HFFc6 (cell line): ENCODE results near the gene SYNGR3. TPM values are rescaled to one million over a fixed set of nuclear protein-coding genes. Genes with fewer than 3 reads are reported as not detected.
A peak's percentile ranks its signal among the peaks of the same experiment; 100 is the strongest.

Experiments used
- DNase-seq: peaks from one replicate; pipeline ENCODE4 v3.0.0-alpha.2; 2018
- H3K27ac Mint-ChIP-seq: 2 replicates; pipeline ENCODE4 v1.8.0; 2020; ENCODE audit warnings: mild to moderate bottlenecking, mixed read lengths
- H3K27me3 Mint-ChIP-seq: 2 replicates; pipeline ENCODE4 v1.8.0; 2021; ENCODE audit warnings: mild to moderate bottlenecking, moderate library complexity, mixed read lengths; ENCODE audit not compliant: insufficient read depth
- H3K36me3 Mint-ChIP-seq: 2 replicates; pipeline ENCODE4 v1.8.0; 2021; ENCODE audit warnings: low read depth, mixed read lengths
- H3K4me1 Mint-ChIP-seq: 2 replicates; pipeline ENCODE4 v1.8.0; 2020; ENCODE audit warnings: low read depth, mixed read lengths
- H3K4me3 Mint-ChIP-seq: 2 replicates; pipeline ENCODE4 v1.8.0; 2020; ENCODE audit warnings: mild to moderate bottlenecking, moderate library complexity, mixed read lengths
- H3K9me3 Mint-ChIP-seq: 2 replicates; pipeline ENCODE4 v1.8.0; 2020; ENCODE audit warnings: mild to moderate bottlenecking, mixed read lengths
- CTCF ChIP-seq: fragments of 200-600 bp; sonication (generic); IDR thresholded peaks from 2 replicates; pipeline ENCODE4 v1.5.0; 2021; ENCODE audit warnings: antibody characterized with exemption, mild to moderate bottlenecking
- total RNA-seq, 6 experiments: library from RNA; stranded (reverse); fragmentation: NEBNext Ultra II Directional; extraction: Animal tissue kit (Norgen Biotek cat#: 25700); gene quantifications; 2 replicates in 1 of 6; 3 replicates in 5 of 6; pipeline ENCODE4 v1.2.3, GENCODE V29; 2021

Gene SYNGR3
- total RNA-seq, 6 experiments from 2014 or later, result 0.96 to 1.4 (median 1.2) TPM

DNA sequence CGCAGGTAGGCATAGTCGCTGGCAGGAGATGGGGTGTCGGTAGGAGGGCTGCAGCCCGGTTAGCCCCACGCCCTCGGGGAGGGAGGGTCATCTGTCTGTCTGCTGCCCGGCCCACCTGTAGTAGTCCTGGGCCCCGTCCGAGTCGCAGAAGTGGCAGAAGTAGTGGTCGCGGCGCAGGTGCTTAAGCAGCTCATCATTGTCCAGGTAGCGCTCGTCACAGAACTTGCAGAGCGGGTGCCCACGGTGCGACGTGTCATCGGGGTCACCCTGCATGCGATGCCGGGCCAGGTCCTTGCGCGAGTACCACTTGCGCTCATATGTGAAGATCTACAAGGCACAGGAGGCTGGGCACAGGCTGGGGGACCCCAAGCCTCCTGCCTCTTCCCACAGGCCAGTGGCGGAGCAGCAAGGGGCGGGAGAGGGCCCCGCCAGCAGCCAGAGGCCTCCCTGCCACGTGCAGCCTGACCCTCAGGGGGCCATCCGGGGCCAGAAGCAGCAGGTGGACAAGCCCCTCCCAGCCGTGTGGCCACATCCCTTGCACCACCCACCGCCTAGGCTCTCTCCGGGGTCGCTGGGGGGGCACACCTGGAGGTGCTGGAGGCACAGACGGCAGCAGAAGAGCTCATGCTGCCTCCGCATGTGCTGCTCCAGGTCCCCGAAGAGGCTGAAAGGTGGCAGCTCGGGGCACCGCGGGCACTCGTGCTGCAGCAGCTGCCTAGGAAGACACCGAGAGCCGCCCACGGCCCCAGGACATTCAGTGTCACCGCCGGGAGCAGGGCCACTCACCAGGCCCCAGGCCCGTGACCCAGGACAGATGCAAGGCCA lies 12.8 kb downstream of the SYNGR3 start:
- DNase-seq, result no peak
- Mint-ChIP-seq H3K4me1 (peaks cover 13% of the 10 kb centered on the region), H3K4me3 (no peak overlapping the region), H3K9me3 (no peaks in the 10 kb centered on the region), H3K36me3 (peaks cover 5% of the 10 kb centered on the region; the same call in 1 of the 2 replicates), H3K27me3 (no peaks in the 10 kb centered on the region), H3K27ac (no peak overlapping the region)
- TF ChIP-seq CTCF, result no peak

DNA sequence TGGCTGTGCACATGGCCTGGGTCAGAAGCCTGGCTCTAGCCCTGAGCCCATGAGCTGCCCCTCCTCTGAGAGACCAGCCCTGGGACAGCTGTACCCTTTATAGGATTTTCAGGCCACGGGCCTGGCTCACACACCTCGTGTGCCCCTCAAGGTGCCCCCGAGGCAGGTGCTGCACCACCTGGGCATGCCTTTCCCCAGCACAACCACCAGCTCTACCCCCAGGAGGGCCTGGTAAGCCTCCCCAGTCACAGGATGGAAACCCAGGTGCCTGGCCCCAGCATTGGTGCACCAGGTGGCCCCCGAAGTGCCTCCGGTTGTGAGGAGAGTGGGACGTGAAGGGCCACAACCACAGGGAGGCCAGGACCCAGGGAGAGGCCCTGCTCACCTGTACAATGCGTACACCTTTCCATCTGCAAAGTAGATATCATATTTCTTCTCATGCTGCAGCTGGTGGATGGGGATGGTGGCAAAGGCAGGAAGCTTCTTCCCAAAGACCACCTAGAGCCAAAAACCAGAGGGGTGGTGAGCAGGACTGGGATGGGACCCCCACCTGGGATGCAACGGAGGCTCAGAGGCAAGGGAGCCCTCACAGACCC lies 13.6 kb downstream of the SYNGR3 start:
- no peak for TF ChIP-seq CTCF
- no peak overlapping the region for H3K4me3 Mint-ChIP-seq
- no peaks in the 10 kb centered on the region for H3K27me3 Mint-ChIP-seq
- H3K4me1 Mint-ChIP-seq, result peaks cover 15% of the 10 kb centered on the region
- peaks cover 2% of the 10 kb centered on the region; the same call in 1 of the 2 replicates for H3K36me3 Mint-ChIP-seq
- no peak for DNase-seq
- H3K9me3 Mint-ChIP-seq, result no peaks in the 10 kb centered on the region
- H3K27ac Mint-ChIP-seq, result no peak overlapping the region

DNA sequence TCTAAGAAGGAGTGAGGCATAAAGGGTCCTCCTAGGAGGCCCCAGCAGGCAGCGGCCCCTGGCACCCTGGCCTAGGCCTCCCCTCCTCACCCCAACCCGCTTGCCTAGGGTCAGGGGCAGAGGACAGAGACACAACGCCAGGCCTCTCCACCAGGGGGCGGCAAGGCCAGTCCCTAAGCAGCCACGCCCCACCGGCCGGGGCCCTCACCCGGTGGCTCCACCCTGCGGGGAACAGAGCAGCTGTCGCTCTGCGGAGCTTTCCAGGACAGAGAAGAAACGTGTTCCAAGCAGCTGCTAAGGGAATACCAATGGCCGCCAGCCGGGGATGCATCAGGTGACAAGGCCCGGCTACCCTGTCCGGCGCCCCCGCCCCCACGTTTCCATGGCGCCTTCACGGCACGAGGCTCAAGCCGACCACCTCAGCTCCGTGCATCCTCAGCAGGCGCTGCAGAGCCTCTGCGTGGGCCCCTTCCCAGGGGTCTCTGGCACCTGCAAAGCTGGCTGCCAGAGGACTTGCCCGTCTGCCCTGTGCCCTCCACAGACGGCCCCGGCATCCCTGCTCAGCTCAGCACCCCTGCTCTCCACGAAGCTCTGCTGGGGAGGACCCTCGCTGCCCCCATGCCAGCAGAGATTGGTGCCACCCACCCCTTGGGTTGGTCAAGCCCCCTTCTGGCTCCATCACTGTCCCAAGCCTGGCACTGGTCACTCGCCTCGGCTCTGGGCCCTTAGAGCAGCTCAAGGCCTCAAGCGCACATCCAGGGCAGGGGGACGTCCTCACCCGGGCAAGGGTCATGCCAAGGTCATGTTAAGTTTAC lies 14.3 kb downstream of the SYNGR3 start:
- peak; percentile 82 for DNase-seq
- Mint-ChIP-seq H3K36me3 (peaks cover 5% of the 10 kb centered on the region; the same call in 1 of the 2 replicates), H3K27ac (no peak overlapping the region), H3K9me3 (no peaks in the 10 kb centered on the region), H3K27me3 (peaks cover 2% of the 10 kb centered on the region; the same call in 1 of the 2 replicates), H3K4me3 (no peak overlapping the region), H3K4me1 (peaks cover 19% of the 10 kb centered on the region)
- peak; percentile 98 for TF ChIP-seq CTCF

DNA sequence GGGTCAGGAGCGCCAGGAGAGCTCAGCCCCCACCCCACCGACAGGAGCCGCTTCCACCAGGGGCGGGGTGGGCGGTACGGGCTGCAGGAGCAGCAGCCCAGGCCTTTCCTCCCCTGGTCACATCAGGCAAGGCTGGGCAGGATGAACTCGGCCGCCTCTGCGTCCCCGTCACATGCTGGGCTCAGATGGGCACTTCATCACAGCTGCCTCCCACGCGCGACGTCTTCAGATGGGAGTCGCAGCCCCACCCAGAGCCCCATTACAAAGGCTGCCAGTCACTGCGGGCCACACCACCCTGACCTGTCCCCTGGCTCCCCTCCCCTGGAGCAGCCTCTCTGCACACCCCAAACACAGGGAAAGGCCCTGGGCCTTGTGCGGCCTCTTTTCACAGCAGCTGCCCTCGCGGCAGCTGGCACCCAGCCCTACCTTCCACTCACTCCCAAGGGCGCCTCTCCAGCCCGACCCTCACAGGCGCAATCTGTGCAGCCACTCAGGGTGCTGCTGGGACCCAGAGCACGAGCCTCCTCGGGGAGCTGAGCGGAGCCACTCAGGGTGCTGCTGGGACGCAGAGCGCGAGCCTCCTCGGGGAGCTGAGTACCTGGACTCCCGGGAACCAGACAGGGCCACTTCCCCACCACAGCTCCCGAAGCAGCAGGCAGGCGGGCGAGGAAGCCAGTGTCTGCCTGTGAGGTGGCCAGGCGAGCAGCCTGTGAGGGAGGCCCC lies 15.2 kb downstream of the SYNGR3 start:
- no peaks in the 10 kb centered on the region for H3K9me3 Mint-ChIP-seq
- no peak for TF ChIP-seq CTCF
- H3K4me3 Mint-ChIP-seq, result no peak overlapping the region
- H3K27ac Mint-ChIP-seq, result no peak overlapping the region
- H3K4me1 Mint-ChIP-seq, result peaks cover 20% of the 10 kb centered on the region
- peaks cover 2% of the 10 kb centered on the region; the same call in 1 of the 2 replicates for H3K27me3 Mint-ChIP-seq
- H3K36me3 Mint-ChIP-seq, result peaks cover 5% of the 10 kb centered on the region; the same call in 1 of the 2 replicates
- no peak for DNase-seq

DNA sequence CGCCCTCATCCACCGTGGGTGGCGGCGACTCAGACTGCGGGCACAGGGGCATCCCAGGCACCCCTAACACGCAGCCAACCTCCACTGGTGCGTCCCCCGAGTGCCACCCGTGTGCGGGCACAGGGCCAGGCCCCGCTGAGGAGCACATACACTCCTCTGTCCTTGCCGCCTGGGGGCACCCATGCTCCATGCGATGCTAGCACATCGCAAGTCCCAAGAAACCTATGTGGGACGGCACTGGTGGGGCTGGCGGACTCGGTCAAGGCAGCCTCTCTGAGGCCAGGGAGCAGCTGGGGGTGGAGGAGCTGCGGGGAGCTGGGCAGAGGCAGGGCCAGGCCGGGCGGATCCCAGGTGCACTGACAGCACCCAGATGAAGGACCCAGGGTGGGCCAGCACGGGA lies 15.9 kb downstream of the SYNGR3 start:
- no peak for TF ChIP-seq CTCF
- Mint-ChIP-seq H3K4me3 (no peak overlapping the region), H3K4me1 (peaks cover 26% of the 10 kb centered on the region), H3K9me3 (no peaks in the 10 kb centered on the region), H3K27ac (no peak overlapping the region), H3K36me3 (peaks cover 5% of the 10 kb centered on the region; the same call in 1 of the 2 replicates), H3K27me3 (peaks cover 2% of the 10 kb centered on the region; the same call in 1 of the 2 replicates)
- no peak for DNase-seq
